GM12801 (cell line): ENCODE data around the gene ROR2.

Source experiments
- CTCF ChIP-seq: IDR thresholded peaks from one replicate; pipeline ENCODE4 v1.5.1; 2011; ENCODE audit warnings: control low read depth; ENCODE audit not compliant: insufficient read length; ENCODE audit errors: extremely low read depth

Gene ROR2

GRCh38 chr9:91732187-91733005, 217.6 kb downstream of the ROR2 start:
- TF ChIP-seq CTCF, result no peak

GRCh38 chr9:91730806-91731205, 219.2 kb downstream of the ROR2 start:
- no peak for TF ChIP-seq CTCF

- no peak for TF ChIP-seq CTCF
Measured at GRCh38 chr9:91729558-91729842, 220.5 kb downstream of the ROR2 start.

- TF ChIP-seq CTCF, result no peak
Measured at GRCh38 chr9:91727972-91728371, 222.1 kb downstream of the ROR2 start.

- no peak for TF ChIP-seq CTCF
Measured at GRCh38 chr9:91727316-91727861, 222.6 kb downstream of the ROR2 start.

GRCh38 chr9:91726406-91727100, 223.5 kb downstream of the ROR2 start:
- TF ChIP-seq CTCF, result no peak

- no peak for TF ChIP-seq CTCF
Measured at GRCh38 chr9:91725651-91726050, 224.4 kb downstream of the ROR2 start.
